Esophagus squamous epithelium (tissue), 4 donors: Measurements from ENCODE around the gene TMCC1.

ENCODE experiments used
- POLR2A ChIP-seq, 4 donors: fragments of 450-650 bp; IDR thresholded peaks; one replicate each; pipeline ENCODE4 v1.6.1; 2017; ENCODE audit warnings: antibody characterized with exemption in 4 of 4, mild to moderate bottlenecking in 4 of 4, moderate library complexity in 3 of 4
- TF ChIP-seq, protein P1 (sequence below), 6 experiments: fragments of 450-650 bp in 4 of 6; fragments of 200-600 bp in 2 of 6; sonication (generic) in 2 of 6; IDR thresholded peaks; one replicate each; pipeline ENCODE4 v1.5.1; 2016 to 2019; ENCODE audit warnings: antibody characterized with exemption in 6 of 6, mild to moderate bottlenecking in 4 of 6, moderate library complexity in 4 of 6

GRCh38 chr3:129777806-129778205, 115.7 kb downstream of the TMCC1 start:
- TF ChIP-seq POLR2A (IDR thresholded peaks at IDR 0.05) = no peak
- TF ChIP-seq, protein P1, sequence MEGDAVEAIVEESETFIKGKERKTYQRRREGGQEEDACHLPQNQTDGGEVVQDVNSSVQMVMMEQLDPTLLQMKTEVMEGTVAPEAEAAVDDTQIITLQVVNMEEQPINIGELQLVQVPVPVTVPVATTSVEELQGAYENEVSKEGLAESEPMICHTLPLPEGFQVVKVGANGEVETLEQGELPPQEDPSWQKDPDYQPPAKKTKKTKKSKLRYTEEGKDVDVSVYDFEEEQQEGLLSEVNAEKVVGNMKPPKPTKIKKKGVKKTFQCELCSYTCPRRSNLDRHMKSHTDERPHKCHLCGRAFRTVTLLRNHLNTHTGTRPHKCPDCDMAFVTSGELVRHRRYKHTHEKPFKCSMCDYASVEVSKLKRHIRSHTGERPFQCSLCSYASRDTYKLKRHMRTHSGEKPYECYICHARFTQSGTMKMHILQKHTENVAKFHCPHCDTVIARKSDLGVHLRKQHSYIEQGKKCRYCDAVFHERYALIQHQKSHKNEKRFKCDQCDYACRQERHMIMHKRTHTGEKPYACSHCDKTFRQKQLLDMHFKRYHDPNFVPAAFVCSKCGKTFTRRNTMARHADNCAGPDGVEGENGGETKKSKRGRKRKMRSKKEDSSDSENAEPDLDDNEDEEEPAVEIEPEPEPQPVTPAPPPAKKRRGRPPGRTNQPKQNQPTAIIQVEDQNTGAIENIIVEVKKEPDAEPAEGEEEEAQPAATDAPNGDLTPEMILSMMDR (IDR thresholded peaks at IDR 0.05) = no peak
